AG10803 (cell line): ENCODE data around the gene GRPEL2.

Experiments used
- DNase-seq: peaks from one replicate; pipeline ENCODE4 v3.0.0; 2010; ENCODE audit warnings: low read depth
- H3K4me3 ChIP-seq: 2 replicates; pipeline ENCODE4 v1.5.1; 2011; ENCODE audit warnings: mild to moderate bottlenecking, low read length, control low read depth
- CTCF ChIP-seq: conservative IDR thresholded peaks from 2 replicates; pipeline ENCODE4 v1.5.1; 2011; ENCODE audit warnings: mild to moderate bottlenecking, low read length, control low read depth, inconsistent platforms

GRPEL2 gene

GRCh38 chr5:149379818-149380374 lies 34.6 kb downstream of the GRPEL2 start:
- no peak for DNase-seq
- TF ChIP-seq CTCF: no peak

GRCh38 chr5:149380466-149381121 lies 35.3 kb downstream of the GRPEL2 start:
- DNase-seq: no peak
- no peak for TF ChIP-seq CTCF
- no peak overlapping the region for H3K4me3 ChIP-seq

More at GRCh38 chr5:149379818-149380374, 34.6 kb downstream of the GRPEL2 start:
- H3K4me3 ChIP-seq: no peak overlapping the region

- H3K4me3 ChIP-seq: no peak overlapping the region
- no peak for TF ChIP-seq CTCF
- no peak for DNase-seq
These were observed 36.1 kb downstream of the GRPEL2 start for GRCh38 chr5:149381261-149381985.

- no peak overlapping the region for H3K4me3 ChIP-seq
- TF ChIP-seq CTCF: peak; percentile 93
- DNase-seq: peak; percentile 67
These were observed 36.7 kb downstream of the GRPEL2 start for GRCh38 chr5:149381986-149382338.

GRCh38 chr5:149382517-149383220 lies 37.4 kb downstream of the GRPEL2 start:
- DNase-seq: no peak
- H3K4me3 ChIP-seq: no peak overlapping the region
- TF ChIP-seq CTCF: no peak

- H3K4me3 ChIP-seq: no peak overlapping the region
- peak; percentile 23 for DNase-seq
- TF ChIP-seq CTCF: no peak
These were observed 38.1 kb downstream of the GRPEL2 start for GRCh38 chr5:149383399-149383798.

- TF ChIP-seq CTCF: no peak
- H3K4me3 ChIP-seq: no peak overlapping the region
- no peak for DNase-seq
These were observed 40.9 kb downstream of the GRPEL2 start for GRCh38 chr5:149386166-149386565.
